HUES6 (cell line): ENCODE results near the gene GPATCH8.

ENCODE experiments used
- H3K27ac ChIP-seq: 2 replicates; pipeline ENCODE4 v1.7.0; 2013; ENCODE audit warnings: low read depth, mild to moderate bottlenecking, low read length, inconsistent platforms
- H3K27me3 ChIP-seq: 2 replicates; pipeline ENCODE4 v1.6.1; 2013; ENCODE audit warnings: low read length; ENCODE audit not compliant: control insufficient read depth, insufficient read depth
- H3K36me3 ChIP-seq: 2 replicates; pipeline ENCODE4 v1.6.1; 2013; ENCODE audit warnings: low read length; ENCODE audit not compliant: control insufficient read depth, insufficient read depth
- H3K4me1 ChIP-seq: 2 replicates; pipeline ENCODE4 v1.6.1; 2013; ENCODE audit warnings: low read length; ENCODE audit not compliant: control insufficient read depth, insufficient read depth
- H3K4me3 ChIP-seq: 2 replicates; pipeline ENCODE4 v1.5.1; 2013; ENCODE audit warnings: low read depth, low read length
- H3K9ac ChIP-seq: one replicate; pipeline ENCODE4 v1.6.1; 2013; ENCODE audit warnings: mild to moderate bottlenecking, low read length
- H3K9me3 ChIP-seq: 2 replicates; pipeline ENCODE4 v1.6.1; 2013; ENCODE audit warnings: low read depth, low read length; ENCODE audit not compliant: control insufficient read depth, insufficient read depth

The GPATCH8 gene

GRCh38 chr17:44351464-44351863 is 151.7 kb downstream of the GPATCH8 start:
- Histone ChIP-seq H3K27me3 (no peaks in the 10 kb centered on the region), H3K9me3 (no peaks in the 10 kb centered on the region), H3K4me1 (0 out of 2 replicates have a peak, but pooled peaks cover 3% of the 10 kb centered on the region), H3K4me3 (no peak overlapping the region), H3K9ac (no peak overlapping the region), H3K36me3 (peaks cover 19% of the 10 kb centered on the region), H3K27ac (no peak overlapping the region)

GRCh38 chr17:44350733-44351226 is 152.4 kb downstream of the GPATCH8 start:
- Histone ChIP-seq H3K36me3 (peaks cover 19% of the 10 kb centered on the region), H3K27me3 (no peaks in the 10 kb centered on the region), H3K27ac (no peak overlapping the region), H3K9ac (no peak overlapping the region), H3K4me1 (peaks cover 8% of the 10 kb centered on the region), H3K4me3 (no peak overlapping the region), H3K9me3 (no peaks in the 10 kb centered on the region)

GRCh38 chr17:44349553-44350070 is 153.6 kb downstream of the GPATCH8 start:
- Histone ChIP-seq H3K4me3 (no peak overlapping the region), H3K27ac (no peak overlapping the region), H3K27me3 (no peaks in the 10 kb centered on the region), H3K4me1 (peaks cover 5% of the 10 kb centered on the region), H3K36me3 (peaks cover 19% of the 10 kb centered on the region), H3K9me3 (no peaks in the 10 kb centered on the region), H3K9ac (no peak overlapping the region)

- no peak overlapping the region for H3K9ac ChIP-seq
- no peak overlapping the region for H3K27ac ChIP-seq
- no peak overlapping the region for H3K4me3 ChIP-seq
- H3K9me3 ChIP-seq: no peaks in the 10 kb centered on the region
- peaks cover 19% of the 10 kb centered on the region for H3K36me3 ChIP-seq
- peaks cover 5% of the 10 kb centered on the region for H3K4me1 ChIP-seq
- H3K27me3 ChIP-seq: peaks cover under 1% of the 10 kb centered on the region; the same call in 1 of the 2 replicates
These were observed 154.2 kb downstream of the GPATCH8 start for GRCh38 chr17:44348988-44349364.

- Histone ChIP-seq H3K9ac (no peak overlapping the region), H3K9me3 (no peaks in the 10 kb centered on the region), H3K27me3 (peaks cover 3% of the 10 kb centered on the region; the same call in 1 of the 2 replicates), H3K4me3 (no peak overlapping the region), H3K27ac (no peak overlapping the region), H3K36me3 (peaks cover 19% of the 10 kb centered on the region), H3K4me1 (peaks cover 5% of the 10 kb centered on the region)
These were observed 154.8 kb downstream of the GPATCH8 start for GRCh38 chr17:44348234-44348987.
